Daoy (cell line): ENCODE measurements around the gene ASB1. TPM values are rescaled to one million over a fixed set of nuclear protein-coding genes. Genes with fewer than 3 reads are reported as not detected.

Source experiments
- DNase-seq: peaks from one replicate; pipeline ENCODE4 v3.0.0-alpha.2; 2015; ENCODE audit warnings: low read depth
- total RNA-seq: library from RNA; depleted of rRNA; stranded (reverse); fragments of >200 nt; shearing (Covaris generic); gene quantifications from 2 replicates; pipeline ENCODE4 v1.2.3, GENCODE V29; 2014

ASB1 gene
- total RNA-seq, 1 experiment from 2014 or later, result 33.7 TPM

DNA sequence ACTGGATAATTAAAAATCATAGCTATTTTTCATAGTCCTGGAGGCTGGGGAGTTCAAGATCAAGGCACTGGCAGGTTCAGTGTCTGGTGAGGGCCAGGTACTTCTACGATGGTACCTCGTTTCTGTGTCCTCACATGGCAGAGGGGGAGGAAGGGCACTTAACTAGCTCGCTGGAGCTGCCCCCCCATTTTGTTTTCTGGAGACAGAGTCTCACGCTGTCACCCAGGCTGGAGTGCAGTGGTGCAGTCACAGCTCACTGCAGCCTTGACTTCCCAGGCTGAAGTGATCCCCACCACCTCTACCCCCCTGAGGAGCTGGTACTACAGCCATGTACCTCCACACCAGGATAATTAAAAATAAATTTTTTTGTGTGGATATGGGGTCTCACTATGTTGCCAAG is 40.3 kb downstream of the ASB1 start:
- no peak for DNase-seq

DNA sequence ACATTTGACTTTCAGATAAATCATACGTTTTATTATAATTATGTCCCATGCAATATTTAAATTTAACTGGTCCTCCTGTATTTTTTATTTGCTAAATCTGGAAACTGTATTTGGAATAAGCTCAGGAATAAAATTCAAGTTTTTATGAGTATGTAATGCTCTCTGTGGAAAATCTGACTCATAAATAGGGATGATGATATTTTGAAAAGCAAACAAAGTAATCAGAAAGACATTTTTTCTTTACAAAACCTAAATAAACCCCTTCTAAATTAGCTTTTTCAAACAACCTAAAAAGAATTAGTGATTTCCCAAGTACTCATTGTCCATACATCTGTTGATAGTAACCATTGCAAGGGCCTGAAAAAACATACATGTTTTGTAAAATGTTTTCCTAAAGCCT is 41.1 kb downstream of the ASB1 start:
- DNase-seq, result no peak

DNA sequence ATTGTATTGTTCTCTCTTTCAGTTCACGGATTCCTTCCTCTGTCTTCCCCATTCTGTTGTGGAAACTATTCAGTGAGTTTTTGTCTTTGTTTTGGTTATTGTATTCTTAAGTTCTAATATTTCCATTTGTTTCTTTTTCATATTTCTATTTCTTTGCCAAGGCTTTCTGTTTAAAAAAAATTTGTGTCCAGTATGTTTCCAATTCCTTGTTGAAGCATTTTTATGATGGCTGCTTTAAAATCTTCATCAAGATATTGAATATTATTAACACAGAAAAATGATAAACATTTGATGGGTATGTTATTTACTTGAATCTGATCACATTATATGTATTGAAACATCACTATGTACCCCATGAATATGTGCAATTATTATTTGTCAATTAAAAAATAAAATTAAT is 42.4 kb downstream of the ASB1 start:
- DNase-seq, result no peak

DNA sequence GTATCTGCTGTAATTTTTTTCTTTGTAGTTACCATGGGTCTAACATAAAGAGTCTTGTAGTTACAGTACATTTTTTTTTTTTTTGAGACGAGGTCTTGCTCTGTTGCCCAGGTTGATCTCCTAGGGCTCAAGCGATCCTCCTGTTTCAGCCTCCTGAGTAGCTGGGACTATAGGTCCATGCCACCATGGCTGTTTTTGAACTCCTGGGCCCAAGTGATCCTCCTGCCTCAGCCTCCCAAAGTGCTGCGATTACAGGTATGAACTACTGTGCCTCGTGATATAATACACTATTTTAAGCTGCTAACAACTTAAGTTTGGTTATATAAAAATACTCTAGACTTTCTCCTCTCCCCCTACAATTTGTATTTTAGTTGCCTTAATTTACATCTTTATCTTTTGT is 46.3 kb downstream of the ASB1 start:
- no peak for DNase-seq

DNA sequence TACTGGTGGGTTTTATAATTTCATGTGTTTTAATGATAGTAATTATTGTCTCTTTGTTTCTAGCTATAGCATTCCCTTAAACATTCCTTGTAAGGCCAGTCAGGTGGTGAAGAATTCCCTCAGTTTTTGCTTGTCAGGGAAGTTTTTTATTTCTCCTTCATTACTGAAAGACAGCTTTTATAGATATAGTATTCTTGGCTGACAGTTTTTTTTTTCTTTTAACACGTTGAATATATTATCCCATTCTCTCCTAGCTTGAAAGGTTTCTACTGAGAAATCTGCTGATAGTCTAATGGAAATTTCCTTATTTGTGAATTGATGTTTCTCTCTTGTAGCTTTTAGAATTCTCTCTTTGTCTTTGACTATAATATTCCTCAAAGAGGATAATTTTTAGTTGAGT is 46.8 kb downstream of the ASB1 start:
- no peak for DNase-seq

DNA sequence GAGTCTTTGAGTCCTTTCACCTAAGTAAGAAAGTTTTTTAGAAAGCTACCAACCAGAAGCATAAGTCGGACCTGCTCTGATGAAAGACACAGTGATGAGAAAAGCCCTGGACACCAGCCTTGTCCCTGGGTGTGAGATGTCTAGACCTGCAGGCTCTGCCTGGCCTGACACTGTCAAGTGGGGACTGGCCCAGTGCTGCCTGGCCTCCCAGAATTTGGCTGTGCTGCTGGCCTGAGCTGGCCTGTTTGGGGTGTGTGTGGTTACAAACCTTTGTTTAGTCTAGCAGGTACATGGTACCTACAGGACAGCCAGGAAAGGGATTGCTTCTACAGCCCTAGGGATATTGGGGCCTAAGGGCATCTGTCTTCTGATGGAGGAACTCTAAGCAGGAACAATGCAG is 48.3 kb downstream of the ASB1 start:
- no peak for DNase-seq

DNA sequence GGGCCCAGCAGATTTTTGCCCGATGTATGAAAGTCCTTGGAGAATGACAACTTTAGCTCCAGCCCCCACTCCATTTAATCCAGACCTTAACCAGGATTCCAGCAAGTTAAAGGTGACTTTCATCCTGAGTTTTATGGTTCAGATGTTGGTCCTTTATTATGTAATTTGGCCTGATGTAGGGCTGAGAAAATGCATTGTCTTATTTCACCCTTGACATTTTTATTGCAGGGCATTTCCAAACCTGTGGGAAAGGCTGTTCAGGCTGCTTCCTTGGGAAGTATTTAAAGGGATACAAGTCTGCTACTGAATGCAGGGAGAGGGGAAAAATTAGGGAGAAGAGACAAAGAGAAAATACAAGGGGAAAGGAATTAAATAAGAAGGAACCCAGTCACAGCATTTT is 48.8 kb downstream of the ASB1 start:
- DNase-seq, result no peak

DNA sequence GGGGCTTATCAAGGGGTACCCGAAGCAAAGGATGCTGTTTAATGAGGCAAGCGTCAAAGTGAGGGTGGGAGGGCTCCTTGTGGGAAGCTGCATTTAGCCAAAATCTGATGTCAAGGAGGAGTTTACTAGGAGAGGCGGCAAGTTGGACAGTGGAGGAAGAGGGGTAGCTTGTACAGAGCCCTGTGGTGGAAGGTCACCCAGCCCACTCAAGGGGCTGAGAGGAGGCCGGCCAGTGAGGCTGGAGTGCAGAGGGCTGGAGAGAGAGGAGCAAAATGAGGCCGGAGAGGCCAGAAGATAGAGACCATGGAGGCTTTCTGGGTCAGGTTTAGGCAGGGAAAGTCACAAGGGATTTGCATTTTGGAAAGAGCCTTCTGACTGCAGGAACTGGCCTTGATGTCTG is 49.5 kb downstream of the ASB1 start:
- no peak for DNase-seq

DNA sequence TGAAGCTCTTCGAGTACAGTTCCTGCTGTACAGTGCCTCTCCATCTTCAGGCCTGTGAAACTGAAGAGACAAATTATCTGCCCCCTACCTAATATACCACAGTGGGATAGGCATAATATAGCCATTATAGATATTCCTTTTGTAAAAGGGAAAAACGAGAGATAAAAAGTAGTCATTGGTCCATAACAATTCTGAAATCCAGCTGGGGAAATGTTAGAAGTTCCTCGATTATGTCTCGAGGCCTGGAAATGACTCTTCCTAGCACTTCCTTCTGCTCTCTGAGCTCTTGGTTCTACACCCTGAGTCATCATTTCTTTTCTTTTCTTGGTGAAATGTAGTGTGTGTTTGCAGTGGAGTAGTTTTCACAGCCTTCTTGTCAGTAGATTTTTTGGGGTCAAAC is 51.5 kb downstream of the ASB1 start:
- no peak for DNase-seq

DNA sequence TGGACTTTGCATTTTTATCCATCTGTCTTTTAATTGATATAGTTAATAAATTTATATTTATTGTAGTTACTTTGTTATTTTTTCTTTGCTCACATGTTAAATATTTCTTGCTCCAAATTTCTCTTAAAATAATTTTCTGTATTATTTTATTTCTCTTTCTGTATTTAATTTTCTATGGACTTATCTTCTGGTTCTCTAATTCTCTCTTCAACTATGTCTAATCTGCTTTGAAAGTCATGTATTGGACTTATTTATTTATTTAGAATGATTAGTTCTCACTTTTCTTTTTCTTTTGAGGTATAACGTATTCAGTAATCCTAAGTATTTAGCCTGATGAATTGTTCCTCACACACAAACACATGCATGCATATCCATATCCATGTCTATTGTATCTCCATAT is 53.1 kb downstream of the ASB1 start:
- no peak for DNase-seq

DNA sequence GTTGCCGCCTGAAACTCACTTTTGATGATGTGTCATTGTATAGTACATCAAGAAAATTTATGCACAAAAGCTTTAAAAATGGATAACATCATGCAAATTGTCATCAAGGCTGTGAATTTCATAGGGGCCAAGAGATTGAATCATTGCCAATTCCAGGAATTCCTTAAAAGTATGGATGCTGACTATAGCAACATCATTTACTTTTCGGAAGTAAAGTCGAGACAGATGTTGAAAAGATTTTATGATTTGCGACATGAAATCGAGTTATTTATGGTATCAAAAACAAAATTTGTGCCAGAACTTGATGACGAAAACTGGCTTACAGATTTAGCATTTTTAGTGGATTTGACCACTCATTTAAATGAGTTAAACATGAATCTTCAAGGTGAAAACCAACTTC is 56.3 kb downstream of the ASB1 start:
- no peak for DNase-seq

DNA sequence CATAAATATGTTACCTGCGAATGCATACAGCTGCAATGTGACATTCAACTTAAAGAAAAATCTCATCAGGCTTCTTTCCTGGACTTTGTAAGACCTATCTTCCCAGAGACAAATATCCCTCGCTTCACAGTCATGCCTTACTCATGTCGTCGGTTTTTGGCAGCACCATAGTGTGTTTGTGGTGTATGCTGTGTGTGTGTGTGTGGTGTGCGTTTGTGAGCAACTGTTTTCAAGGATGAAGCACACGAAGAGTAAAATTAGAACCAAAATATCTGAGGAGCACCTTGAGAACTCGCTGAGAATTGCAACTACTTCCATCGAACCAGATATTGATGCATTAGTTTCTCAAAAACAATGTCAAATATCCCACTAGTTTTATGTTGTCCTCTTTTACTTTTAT is 56.9 kb downstream of the ASB1 start:
- DNase-seq, result no peak

DNA sequence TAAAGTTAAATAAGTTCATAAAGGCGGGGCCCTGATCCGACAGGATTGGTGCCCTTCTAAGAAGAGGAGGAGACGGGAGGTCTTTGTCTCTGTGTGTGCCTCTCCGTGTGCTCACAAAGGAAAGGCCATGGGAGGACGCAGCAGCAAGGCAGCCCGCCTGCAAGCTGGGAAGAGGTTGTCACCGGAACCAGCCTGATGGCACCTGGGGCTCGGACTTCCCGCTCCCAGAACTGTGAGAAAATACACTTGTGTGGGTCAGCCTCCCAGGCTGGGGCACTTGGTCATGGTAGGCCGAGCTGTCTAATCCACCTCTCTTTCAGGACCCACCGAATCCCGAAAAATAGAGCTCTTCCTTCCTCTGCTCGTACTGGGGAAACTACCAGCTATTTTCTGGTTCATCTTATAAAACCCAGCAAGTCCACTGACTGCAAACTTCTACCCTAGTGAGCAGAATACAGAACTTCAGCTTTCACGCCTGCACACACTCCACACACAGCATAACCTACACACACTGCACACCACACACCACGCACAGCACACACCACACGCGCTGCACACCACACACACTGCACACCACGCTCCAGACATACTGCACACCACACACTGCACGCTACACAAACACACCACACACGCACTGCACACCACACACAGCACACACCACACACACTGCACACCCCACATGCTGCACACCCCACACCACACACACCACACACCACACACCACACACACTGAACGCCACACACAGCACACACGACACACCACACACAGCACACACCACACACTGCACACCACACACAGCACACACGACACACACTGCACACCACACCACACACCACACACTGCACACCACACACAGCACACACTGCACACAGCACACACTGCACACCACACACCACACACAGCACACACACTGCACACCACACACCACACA is 58.1 kb downstream of the ASB1 start:
- no peak for DNase-seq

DNA sequence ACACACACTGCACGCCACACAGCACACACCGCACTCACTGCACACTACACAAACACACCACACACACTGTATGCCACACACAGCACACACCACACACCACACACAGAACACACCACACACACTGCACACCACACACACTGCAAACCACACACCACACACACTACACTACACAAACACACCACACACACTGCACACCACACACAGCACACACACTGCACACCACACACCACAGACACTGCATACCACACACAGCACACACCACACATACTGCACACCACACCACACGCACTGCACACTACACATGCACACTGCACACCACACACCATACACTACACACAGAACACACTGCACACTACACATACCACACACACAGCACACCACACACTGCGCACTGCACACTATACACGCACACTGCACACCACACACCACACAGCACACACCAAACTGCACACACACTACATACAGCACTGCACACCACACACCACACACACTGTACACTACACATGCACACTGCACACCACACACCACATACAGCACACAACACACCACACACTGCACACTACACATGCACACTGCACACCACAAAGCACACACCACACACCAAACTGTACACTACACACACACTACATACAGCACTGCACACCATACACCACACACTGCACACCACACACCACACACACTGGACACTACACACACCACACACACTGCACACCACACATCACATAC is 59.6 kb downstream of the ASB1 start:
- no peak for DNase-seq

DNA sequence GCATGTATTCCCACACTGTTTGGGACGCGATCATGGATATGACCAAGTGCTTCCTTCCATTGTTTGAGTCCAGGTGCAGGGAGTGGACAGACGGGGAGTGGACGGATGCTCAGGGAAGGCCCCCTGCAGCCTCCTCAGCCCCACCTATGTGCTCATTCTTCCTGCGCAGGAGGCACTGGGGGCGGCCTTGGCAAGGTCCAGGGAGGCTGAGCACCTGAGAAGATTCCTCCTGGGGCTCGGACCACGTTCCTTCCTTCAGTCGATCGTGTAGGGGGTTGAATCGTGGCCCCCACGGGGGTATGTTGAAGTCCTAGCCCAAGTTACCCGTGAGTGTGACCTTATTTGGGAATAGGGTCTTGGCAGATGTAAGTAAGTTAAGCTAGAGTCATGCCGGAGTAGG is 60.4 kb downstream of the ASB1 start:
- no peak for DNase-seq

DNA sequence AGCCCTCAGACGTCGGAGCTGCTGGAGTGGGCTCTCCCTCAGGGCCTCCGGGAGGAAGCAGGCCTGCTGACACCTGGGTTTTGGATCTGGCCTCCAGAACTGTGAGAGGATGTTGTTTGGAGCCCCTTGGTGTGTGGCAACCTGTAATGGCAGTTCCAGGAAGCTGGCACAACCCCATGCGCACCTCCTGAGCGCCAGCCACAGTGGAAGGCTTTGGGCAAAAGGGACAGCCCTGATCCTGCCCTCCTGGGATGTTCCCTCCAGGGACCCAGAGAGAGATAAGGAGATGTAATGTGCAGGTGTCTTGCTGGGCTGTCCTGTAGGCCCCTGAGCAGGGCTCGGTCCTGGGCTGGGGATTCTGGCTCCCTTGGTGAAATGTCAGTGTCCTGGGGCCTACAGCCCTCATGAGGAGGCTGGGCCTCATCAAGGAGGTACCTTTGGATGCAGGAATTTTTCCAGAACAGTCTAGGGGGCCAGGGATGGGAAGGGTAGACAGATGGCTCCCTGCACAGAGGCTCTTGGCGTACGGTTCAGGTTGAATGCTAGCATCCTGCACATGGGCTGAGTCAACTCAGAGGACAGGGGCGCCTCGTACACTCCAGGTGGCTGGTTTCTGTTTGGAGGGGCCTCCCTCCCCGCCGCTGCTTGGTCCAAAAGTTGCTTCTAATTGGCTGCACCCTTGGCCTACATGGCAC is 61.1 kb downstream of the ASB1 start:
- no peak for DNase-seq

DNA sequence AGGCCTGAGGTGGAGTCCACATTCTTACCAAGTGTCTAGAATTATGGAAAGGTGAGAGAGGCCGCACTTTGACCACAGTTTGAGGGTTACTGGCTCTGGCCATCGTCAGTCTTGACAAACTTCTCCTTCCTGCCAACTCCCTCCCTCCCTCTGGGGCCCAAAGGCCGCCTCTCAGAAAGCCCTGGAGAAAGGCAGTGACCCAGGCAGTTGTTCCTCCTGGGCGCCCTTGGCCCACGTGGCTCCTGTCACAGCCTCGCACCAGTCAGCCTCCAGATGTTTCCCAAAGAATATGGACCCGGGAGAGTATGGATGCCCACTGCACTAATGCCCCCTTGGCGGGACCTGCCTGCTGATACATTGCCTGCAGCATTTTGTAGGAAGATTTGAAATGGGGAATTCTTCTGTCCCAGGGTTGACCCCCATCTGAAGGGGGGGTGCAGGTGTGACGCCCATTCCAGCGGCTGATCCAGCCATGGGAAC is 61.7 kb downstream of the ASB1 start:
- DNase-seq, result no peak

DNA sequence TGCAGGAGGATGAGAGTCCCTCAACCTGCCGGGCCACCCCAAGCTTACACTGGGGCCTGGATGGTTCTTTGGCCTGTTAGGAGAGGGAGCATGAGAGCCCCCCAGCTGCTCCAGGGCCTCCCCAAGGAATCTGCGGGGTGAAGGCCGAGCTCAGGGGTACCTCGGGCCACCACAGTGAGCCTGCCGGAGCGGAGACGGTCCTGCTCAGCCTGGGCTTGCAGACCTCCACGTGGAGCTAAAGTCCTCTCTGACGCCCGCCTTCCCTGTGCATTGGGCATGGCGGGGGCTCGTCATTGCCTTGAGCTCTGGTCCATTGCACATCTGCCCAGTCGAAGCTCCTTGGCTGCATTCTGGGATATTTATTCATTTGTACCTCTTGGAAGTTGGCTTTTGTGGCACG is 62.7 kb downstream of the ASB1 start:
- no peak for DNase-seq

DNA sequence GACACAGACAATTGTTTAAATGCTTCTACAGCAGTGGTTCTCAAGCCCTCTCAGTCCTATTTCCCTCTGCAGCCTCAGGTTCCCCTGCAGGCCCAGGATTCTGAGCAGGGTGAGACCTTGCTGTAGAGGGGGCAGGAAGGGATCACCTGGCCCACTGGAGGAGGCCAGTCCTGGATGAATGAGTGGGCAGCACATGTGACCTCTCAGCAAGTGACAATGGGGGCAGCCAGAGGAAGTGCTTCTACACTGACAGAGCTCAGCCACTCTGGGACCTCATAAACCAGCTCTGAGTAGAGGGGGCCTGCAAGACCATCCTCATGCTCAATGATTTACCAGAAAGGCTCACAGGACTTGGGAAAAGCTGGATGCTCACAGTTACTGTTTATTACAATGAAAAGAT is 63.2 kb downstream of the ASB1 start:
- no peak for DNase-seq

DNA sequence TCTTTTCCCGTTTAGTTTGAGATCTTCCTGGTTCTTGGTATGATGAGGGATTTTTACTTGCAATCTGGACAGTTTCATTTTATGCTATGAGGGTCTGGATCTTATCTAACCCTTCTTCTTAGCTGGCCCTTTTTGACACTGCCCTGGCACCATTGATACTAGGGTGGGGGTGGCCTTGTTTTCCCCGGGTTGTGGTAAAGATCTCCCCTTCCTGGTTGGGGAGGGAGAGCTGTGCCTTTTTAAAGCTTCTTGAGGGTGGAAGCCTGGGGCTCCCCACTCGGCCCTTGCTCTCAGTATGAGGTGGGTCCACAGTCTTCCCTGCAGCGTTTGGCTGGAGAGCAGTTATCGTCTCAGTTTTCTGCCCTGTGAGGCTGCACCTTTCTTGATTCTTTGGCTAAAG is 66.1 kb downstream of the ASB1 start:
- no peak for DNase-seq

DNA sequence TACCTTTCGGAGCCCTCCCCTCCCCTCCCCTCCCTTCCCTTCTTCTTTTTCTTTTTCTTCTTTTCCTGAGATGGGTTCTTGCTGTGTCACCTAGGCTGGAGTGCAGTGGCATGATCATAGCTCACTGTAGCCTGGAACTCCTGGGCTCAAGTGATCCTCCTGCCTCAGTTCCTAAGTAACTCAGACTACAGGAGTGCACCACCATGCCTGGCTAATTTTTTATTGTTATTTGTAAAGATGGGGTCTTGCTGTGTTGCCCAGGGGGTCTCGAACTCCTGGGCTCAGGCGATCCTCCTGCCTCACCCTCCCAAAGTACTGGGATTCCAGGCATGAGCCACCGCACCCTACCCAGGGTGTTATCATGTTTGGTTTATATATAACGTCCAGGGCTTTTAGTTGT is 66.7 kb downstream of the ASB1 start:
- no peak for DNase-seq

DNA sequence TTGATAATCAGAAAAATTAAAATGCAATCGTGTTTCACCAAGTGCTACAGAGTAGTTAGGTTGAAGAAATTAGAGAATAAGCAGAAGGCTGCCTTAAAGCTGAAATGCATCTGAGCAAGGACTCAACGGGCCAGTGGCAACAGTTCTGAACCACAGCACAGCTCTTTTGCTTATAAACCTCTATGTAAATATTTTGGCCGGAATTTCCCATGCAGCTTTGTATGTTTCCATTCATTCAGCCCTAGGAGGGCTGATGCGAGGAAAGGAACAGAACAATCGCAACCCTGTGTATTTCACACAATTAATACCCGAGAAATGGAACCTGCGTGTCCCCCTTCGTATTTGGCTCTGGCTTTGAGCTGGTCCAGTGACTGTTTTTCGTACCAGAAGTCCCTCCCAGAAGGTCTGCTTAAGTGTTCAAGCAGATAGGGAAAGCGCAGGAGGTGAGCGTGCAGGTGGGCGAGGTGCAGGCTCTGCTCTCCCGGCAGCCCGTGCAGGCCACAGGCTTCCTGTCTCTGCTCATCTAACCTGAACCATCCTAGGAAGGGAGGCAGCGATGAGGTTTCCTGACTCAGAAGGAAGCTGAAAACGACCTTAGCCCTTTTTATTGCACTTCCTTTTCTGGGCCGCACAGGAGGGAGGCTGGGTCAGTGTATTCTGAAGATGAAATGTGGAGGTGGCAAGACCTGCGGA is 67.3 kb downstream of the ASB1 start:
- DNase-seq, result no peak
